HEK293T (cell line): ENCODE data around the gene EML6.

Source experiments
- CTCF ChIA-PET: fragments of 350-600 bp; formaldehyde crosslinking; extraction: SDS; loops from one replicate; lab custom pipeline; 2021; ENCODE audit warnings: antibody characterized with exemption, inconsistent platforms; lab: Yijun Ruan, JAX
- POLR2A ChIA-PET: fragments of 350-600 bp; formaldehyde crosslinking; extraction: SDS; loops from one replicate; lab custom pipeline; 2020; ENCODE audit warnings: antibody characterized with exemption, inconsistent platforms; lab: Yijun Ruan, JAX
- DNase-seq: peaks from one replicate; pipeline ENCODE4 v3.0.0; 2012; ENCODE audit warnings: mixed read lengths; ENCODE audit errors: extremely low spot score
- ARNT ChIP-seq: fragments of 450-650 bp; IDR thresholded peaks from 2 replicates; pipeline ENCODE4 v1.6.1; 2017; ENCODE audit warnings: mild to moderate bottlenecking
- BHLHE40 ChIP-seq: fragments of 450-650 bp; IDR thresholded peaks from 2 replicates; pipeline ENCODE4 v1.6.1; 2016; ENCODE audit warnings: mild to moderate bottlenecking, moderate library complexity, borderline replicate concordance
- CTBP1 ChIP-seq: fragments of 450-650 bp; IDR thresholded peaks from 2 replicates; pipeline ENCODE4 v1.6.1; 2016; ENCODE audit warnings: borderline replicate concordance
- ELF4 ChIP-seq: fragments of 450-650 bp; IDR thresholded peaks from 2 replicates; pipeline ENCODE4 v1.6.1; 2017; ENCODE audit warnings: antibody characterized with exemption
- FOXA1 ChIP-seq: fragments of 450-650 bp; IDR thresholded peaks from 2 replicates; pipeline ENCODE4 v1.6.1; 2016; ENCODE audit warnings: mild to moderate bottlenecking
- FOXK2 ChIP-seq: fragments of 450-650 bp; IDR thresholded peaks from 2 replicates; pipeline ENCODE4 v1.6.1; 2016; ENCODE audit warnings: mild to moderate bottlenecking
- FOXM1 ChIP-seq: fragments of 450-650 bp; IDR thresholded peaks from 2 replicates; pipeline ENCODE4 v1.6.1; 2017; ENCODE audit warnings: mild to moderate bottlenecking, borderline replicate concordance
- HDGF ChIP-seq: fragments of 450-650 bp; IDR thresholded peaks from 2 replicates; pipeline ENCODE4 v1.6.1; 2017; ENCODE audit warnings: antibody characterized with exemption, borderline replicate concordance
- L3MBTL2 ChIP-seq: fragments of 450-650 bp; conservative IDR thresholded peaks from 2 replicates; pipeline ENCODE4 v1.6.1; 2016; ENCODE audit warnings: mild to moderate bottlenecking
- LEF1 ChIP-seq: fragments of 450-650 bp; IDR thresholded peaks from 2 replicates; pipeline ENCODE4 v1.6.1; 2017; ENCODE audit warnings: mild to moderate bottlenecking, borderline replicate concordance
- NFRKB ChIP-seq: fragments of 450-650 bp; IDR thresholded peaks from 2 replicates; pipeline ENCODE4 v1.6.1; 2016; ENCODE audit warnings: mild to moderate bottlenecking, moderate library complexity
- SP1 ChIP-seq: fragments of 450-650 bp; IDR thresholded peaks from 2 replicates; pipeline ENCODE4 v1.6.1; 2017
- SUZ12 ChIP-seq: fragments of 450-650 bp; IDR thresholded peaks from 2 replicates; pipeline ENCODE4 v1.6.1; 2016; ENCODE audit warnings: mild to moderate bottlenecking
- TARDBP ChIP-seq: fragments of 450-650 bp; IDR thresholded peaks from 2 replicates; pipeline ENCODE4 v1.6.1; 2016
- ZNF384 ChIP-seq: fragments of 450-650 bp; IDR thresholded peaks from 2 replicates; pipeline ENCODE4 v1.6.1; 2016
- TF ChIP-seq, protein P1 (sequence below): fragments of 450-650 bp; IDR thresholded peaks from 2 replicates; pipeline ENCODE4 v1.6.1; 2016

The EML6 gene

DNA sequence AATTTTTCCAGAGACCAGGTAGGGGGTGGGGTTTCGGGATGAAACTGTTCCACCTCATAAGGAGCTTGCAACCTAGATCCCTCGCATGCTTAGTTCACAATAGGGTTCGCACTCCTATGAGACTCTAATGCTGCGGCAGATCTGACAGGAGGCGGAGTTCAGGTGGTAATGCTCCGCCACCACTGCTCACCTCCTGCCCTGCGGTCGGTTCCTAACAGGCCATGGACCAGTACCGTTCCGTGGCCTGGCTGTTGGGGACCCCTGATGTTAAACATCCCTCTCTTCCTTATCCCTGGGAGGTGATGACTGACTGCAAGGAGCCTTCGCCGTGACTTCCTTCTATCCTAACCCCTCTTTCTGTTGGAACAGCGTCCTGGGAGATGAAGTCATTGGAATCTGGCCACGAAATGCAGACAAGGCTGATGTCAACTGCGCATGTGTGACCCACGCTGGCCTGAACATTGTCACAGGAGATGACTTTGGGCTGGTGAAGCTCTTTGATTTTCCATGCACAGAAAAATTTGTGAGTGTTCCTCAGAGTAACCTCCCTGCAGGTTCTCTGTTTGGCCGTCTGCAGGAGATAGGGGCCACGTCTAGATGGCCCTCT, 244.4 kb downstream of the EML6 start:
- no peak for TF ChIP-seq FOXK2
- TF ChIP-seq SP1 = no peak
- TF ChIP-seq ZNF384 = no peak
- TF ChIP-seq HDGF = no peak
- no peak for TF ChIP-seq L3MBTL2
- no peak for TF ChIP-seq ELF4
- TF ChIP-seq ARNT = no peak
- TF ChIP-seq SUZ12 = no peak
- no peak for TF ChIP-seq TARDBP
- TF ChIP-seq BHLHE40 = no peak
- no peak for TF ChIP-seq CTBP1
- CTCF ChIA-PET = no interaction called here
- DNase-seq = no peak
- POLR2A ChIA-PET = no interaction called here

DNA sequence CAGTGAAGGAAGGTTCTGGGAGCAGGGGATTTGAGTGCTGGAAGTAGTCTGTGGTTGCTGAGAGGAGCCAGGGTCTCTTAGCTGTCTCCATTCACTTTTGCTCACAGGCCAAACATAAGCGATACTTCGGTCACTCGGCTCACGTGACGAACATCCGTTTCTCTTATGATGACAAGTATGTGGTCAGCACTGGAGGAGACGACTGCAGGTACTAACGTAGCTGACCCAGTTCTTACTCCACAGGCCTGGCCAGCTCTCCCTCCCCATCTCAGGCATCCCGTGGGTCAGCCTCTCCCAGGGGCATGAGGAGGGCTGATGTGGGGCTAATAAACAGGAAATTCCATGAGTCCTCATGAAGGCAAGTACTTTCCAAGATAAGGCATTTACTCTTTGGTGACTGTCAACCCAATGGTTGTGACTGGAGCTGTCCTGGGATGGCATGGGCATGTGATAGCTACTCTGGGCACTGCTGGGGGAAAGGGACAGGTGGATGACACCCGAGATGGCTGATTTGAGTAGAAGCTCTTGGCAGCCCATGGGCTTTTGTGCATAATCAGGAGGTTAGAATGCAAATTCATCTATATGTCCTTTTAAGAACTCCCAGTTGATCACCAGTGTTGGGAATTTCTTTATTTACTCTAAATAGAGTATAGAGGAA, 245.2 kb downstream of the EML6 start:
- no peak for DNase-seq
- ChIA-PET CTCF (no interaction called here), POLR2A (no interaction called here)
- TF ChIP-seq L3MBTL2 (no peak), TARDBP (no peak), BHLHE40 (no peak), FOXA1 (no peak), FOXM1 (no peak), SUZ12 (no peak), NFRKB (no peak), ARNT (no peak)
- TF ChIP-seq, protein P1, sequence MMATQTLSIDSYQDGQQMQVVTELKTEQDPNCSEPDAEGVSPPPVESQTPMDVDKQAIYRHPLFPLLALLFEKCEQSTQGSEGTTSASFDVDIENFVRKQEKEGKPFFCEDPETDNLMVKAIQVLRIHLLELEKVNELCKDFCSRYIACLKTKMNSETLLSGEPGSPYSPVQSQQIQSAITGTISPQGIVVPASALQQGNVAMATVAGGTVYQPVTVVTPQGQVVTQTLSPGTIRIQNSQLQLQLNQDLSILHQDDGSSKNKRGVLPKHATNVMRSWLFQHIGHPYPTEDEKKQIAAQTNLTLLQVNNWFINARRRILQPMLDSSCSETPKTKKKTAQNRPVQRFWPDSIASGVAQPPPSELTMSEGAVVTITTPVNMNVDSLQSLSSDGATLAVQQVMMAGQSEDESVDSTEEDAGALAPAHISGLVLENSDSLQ = no peak

DNA sequence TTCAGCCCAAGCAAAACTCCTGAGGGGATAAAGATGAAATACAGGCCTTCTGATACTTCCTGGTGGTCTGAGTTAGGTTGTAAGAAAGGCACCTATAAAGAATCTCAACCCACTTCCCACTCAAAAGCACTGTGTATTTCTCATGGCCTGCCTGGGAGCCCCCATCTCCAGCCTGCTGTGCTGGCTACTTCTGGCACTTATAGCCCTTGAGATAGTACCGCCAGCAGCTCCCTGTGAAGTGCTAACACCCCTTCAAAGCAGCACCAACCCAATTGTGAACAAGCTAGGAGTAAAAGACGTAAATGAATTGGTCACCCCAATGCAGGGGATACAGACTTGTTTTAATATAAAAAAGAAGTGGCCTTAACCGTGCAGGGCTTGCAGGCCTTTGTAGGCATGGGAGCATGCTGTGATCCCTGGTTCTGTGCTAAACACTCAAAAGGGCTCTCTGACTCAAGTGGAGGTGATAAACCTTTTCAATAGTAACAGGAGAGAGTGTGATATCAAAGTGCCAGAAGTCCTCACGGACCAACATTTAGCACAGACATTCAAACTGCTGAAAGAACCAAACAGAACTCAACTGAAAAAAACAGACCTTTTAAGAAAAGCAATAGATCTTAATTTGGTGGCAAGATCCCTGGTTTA, 246.0 kb downstream of the EML6 start:
- TF ChIP-seq CTBP1 (no peak), LEF1 (no peak), FOXA1 (no peak), TARDBP (no peak)
- ChIA-PET CTCF (no interaction called here), POLR2A (interaction anchor here (1.5 kb wide), 1 partner anchor 9 kb away, joined by 3 read pairs; no protein-coding TSS in a partner anchor)
- DNase-seq = no peak

- ChIA-PET CTCF (no interaction called here), POLR2A (interaction anchor here (1.5 kb wide), 1 partner anchor 9 kb away, joined by 3 read pairs; no protein-coding TSS in a partner anchor)
- TF ChIP-seq SP1 (no peak), L3MBTL2 (no peak), ARNT (no peak), HDGF (no peak), BHLHE40 (no peak), FOXM1 (no peak), FOXK2 (no peak), ELF4 (no peak), NFRKB (no peak), ZNF384 (no peak), LEF1 (no peak), TARDBP (no peak), FOXA1 (no peak), CTBP1 (no peak), SUZ12 (no peak)
- TF ChIP-seq, protein P1 = no peak
- DNase-seq = no peak
These were observed 246.5 kb downstream of the EML6 start for GRCh38 chr2:54969940-54970338.

DNA sequence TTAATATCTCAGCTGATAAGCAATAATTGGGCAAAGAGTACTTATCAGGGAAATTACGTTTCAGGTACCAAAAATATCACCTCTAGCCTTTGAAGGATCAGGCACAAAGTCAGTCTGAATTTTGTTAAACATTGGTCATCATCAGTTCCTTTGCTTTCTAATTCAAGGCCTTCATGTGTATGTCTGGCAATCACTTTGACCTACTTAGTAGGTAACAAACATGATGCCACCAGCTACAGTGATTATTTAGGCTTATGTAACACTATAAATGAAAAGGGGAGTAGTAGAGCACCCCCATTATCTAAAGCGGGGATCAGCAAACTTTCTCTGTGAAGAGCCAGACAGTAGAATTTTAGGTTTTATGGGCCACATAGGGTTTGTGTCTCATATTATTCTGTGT, 251.7 kb downstream of the EML6 start:
- DNase-seq = no peak
- ChIA-PET POLR2A (no interaction called here), CTCF (interaction anchor here (0.6 kb wide), 1 partner anchor 193 kb away, joined by 3 read pairs; no protein-coding TSS in a partner anchor)
- TF ChIP-seq NFRKB = no peak
- TF ChIP-seq TARDBP = no peak
- TF ChIP-seq ELF4 = no peak
- TF ChIP-seq BHLHE40 = no peak
- no peak for TF ChIP-seq SUZ12
- TF ChIP-seq FOXK2 = no peak
- no peak for TF ChIP-seq L3MBTL2
- no peak for TF ChIP-seq SP1
- no peak for TF ChIP-seq CTBP1
- TF ChIP-seq FOXM1 = no peak
- no peak for TF ChIP-seq HDGF
- no peak for TF ChIP-seq ZNF384
- no peak for TF ChIP-seq ARNT
- TF ChIP-seq LEF1 = no peak
